NCI-H345 treated with DMSO at 0.1 percent for 48 hours (cell line): ENCODE measurements around the gene NR6A1.

ENCODE experiments used
- DNase-seq: peaks from one replicate; lab custom pipeline; 2025; ENCODE audit not compliant: unreplicated experiment; lab: John Stamatoyannopoulos, UW

Gene NR6A1

GRCh38 chr9:124662561-124662960 is 108.5 kb downstream of the NR6A1 start:
- DNase-seq, result no peak

GRCh38 chr9:124661271-124661670 is 109.8 kb downstream of the NR6A1 start:
- no peak for DNase-seq

- peak; percentile 79 for DNase-seq
Measured at GRCh38 chr9:124660341-124660801, 110.7 kb downstream of the NR6A1 start.

- no peak for DNase-seq
Measured at GRCh38 chr9:124659099-124659659, 111.9 kb downstream of the NR6A1 start.

GRCh38 chr9:124658165-124659017 is 112.7 kb downstream of the NR6A1 start:
- no peak for DNase-seq

- no peak for DNase-seq
Measured at GRCh38 chr9:124657516-124657915, 113.6 kb downstream of the NR6A1 start.

- no peak for DNase-seq
Measured at GRCh38 chr9:124654431-124654830, 116.7 kb downstream of the NR6A1 start.

- no peak for DNase-seq
Measured at GRCh38 chr9:124652615-124653393, 118.3 kb downstream of the NR6A1 start.

- no peak for DNase-seq
Measured at GRCh38 chr9:124652203-124652602, 118.9 kb downstream of the NR6A1 start.

- DNase-seq, result no peak
Measured at GRCh38 chr9:124645274-124645673, 125.8 kb downstream of the NR6A1 start.

GRCh38 chr9:124639637-124640036 is 131.5 kb downstream of the NR6A1 start:
- no peak for DNase-seq

- DNase-seq, result no peak
Measured at GRCh38 chr9:124635285-124635684, 135.8 kb downstream of the NR6A1 start.

- no peak for DNase-seq
Measured at GRCh38 chr9:124632077-124632621, 139.0 kb downstream of the NR6A1 start.

- no peak for DNase-seq
Measured at GRCh38 chr9:124631326-124631725, 139.8 kb downstream of the NR6A1 start.

- DNase-seq, result no peak
Measured at GRCh38 chr9:124629600-124629999, 141.5 kb downstream of the NR6A1 start.

GRCh38 chr9:124628741-124629140 is 142.4 kb downstream of the NR6A1 start:
- no peak for DNase-seq

- DNase-seq, result no peak
Measured at GRCh38 chr9:124626276-124626675, 144.8 kb downstream of the NR6A1 start.

- no peak for DNase-seq
Measured at GRCh38 chr9:124625087-124625486, 146.0 kb downstream of the NR6A1 start.

GRCh38 chr9:124624735-124624992 is 146.4 kb downstream of the NR6A1 start:
- DNase-seq, result no peak

- no peak for DNase-seq
Measured at GRCh38 chr9:124623966-124624734, 147.0 kb downstream of the NR6A1 start.

GRCh38 chr9:124622882-124623281 is 148.2 kb downstream of the NR6A1 start:
- no peak for DNase-seq
